ENCODE results near the gene GPS2.

GPS2 gene

GRCh38 chr17:7281074-7281952, 33.8 kb downstream of the GPS2 start, which contains the start of gene SLC2A4 (continued):
- no peak for TF ChIP-seq REPIN1 (tag by site-specific recombination; IDR thresholded peaks at IDR 0.05; ENCODE audit: low read depth)
- 0 out of 2 replicates have a peak, but pooled peaks have one; percentile 25 for TF ChIP-seq ZNF324 (tag by site-specific recombination; IDR thresholded peaks at IDR 0.05)
- peak; percentile 27; the same call in 1 of the 2 replicates for TF ChIP-seq ZFP69B (tag by site-specific recombination; IDR thresholded peaks at IDR 0.05)
- TF ChIP-seq, protein P1, sequence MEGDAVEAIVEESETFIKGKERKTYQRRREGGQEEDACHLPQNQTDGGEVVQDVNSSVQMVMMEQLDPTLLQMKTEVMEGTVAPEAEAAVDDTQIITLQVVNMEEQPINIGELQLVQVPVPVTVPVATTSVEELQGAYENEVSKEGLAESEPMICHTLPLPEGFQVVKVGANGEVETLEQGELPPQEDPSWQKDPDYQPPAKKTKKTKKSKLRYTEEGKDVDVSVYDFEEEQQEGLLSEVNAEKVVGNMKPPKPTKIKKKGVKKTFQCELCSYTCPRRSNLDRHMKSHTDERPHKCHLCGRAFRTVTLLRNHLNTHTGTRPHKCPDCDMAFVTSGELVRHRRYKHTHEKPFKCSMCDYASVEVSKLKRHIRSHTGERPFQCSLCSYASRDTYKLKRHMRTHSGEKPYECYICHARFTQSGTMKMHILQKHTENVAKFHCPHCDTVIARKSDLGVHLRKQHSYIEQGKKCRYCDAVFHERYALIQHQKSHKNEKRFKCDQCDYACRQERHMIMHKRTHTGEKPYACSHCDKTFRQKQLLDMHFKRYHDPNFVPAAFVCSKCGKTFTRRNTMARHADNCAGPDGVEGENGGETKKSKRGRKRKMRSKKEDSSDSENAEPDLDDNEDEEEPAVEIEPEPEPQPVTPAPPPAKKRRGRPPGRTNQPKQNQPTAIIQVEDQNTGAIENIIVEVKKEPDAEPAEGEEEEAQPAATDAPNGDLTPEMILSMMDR (tag by site-specific recombination; IDR thresholded peaks at IDR 0.05) = no peak
- no peak for TF ChIP-seq ZNF146 (tag by site-specific recombination; IDR thresholded peaks at IDR 0.05)
- TF ChIP-seq ZNF549 (tag by site-specific recombination; IDR thresholded peaks at IDR 0.05) = no peak
- TF ChIP-seq, protein P2, sequence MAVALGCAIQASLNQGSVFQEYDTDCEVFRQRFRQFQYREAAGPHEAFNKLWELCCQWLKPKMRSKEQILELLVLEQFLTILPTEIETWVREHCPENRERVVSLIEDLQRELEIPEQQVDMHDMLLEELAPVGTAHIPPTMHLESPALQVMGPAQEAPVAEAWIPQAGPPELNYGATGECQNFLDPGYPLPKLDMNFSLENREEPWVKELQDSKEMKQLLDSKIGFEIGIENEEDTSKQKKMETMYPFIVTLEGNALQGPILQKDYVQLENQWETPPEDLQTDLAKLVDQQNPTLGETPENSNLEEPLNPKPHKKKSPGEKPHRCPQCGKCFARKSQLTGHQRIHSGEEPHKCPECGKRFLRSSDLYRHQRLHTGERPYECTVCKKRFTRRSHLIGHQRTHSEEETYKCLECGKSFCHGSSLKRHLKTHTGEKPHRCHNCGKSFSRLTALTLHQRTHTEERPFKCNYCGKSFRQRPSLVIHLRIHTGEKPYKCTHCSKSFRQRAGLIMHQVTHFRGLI (tag by site-specific recombination; IDR thresholded peaks at IDR 0.05) = peak; percentile 51
- TF ChIP-seq, protein P3, sequence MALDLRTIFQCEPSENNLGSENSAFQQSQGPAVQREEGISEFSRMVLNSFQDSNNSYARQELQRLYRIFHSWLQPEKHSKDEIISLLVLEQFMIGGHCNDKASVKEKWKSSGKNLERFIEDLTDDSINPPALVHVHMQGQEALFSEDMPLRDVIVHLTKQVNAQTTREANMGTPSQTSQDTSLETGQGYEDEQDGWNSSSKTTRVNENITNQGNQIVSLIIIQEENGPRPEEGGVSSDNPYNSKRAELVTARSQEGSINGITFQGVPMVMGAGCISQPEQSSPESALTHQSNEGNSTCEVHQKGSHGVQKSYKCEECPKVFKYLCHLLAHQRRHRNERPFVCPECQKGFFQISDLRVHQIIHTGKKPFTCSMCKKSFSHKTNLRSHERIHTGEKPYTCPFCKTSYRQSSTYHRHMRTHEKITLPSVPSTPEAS (tag by site-specific recombination; IDR thresholded peaks at IDR 0.05) = no peak
- TF ChIP-seq, protein P4, sequence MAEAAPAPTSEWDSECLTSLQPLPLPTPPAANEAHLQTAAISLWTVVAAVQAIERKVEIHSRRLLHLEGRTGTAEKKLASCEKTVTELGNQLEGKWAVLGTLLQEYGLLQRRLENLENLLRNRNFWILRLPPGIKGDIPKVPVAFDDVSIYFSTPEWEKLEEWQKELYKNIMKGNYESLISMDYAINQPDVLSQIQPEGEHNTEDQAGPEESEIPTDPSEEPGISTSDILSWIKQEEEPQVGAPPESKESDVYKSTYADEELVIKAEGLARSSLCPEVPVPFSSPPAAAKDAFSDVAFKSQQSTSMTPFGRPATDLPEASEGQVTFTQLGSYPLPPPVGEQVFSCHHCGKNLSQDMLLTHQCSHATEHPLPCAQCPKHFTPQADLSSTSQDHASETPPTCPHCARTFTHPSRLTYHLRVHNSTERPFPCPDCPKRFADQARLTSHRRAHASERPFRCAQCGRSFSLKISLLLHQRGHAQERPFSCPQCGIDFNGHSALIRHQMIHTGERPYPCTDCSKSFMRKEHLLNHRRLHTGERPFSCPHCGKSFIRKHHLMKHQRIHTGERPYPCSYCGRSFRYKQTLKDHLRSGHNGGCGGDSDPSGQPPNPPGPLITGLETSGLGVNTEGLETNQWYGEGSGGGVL (tag by site-specific recombination; IDR thresholded peaks at IDR 0.05) = no peak
- no peak for TF ChIP-seq ZNF10 (tag by site-specific recombination; IDR thresholded peaks at IDR 0.05)
- no peak for TF ChIP-seq ZSCAN18 (tag by site-specific recombination; IDR thresholded peaks at IDR 0.05)
- peak; percentile 63 for TF ChIP-seq ZNF335 (tag by site-specific recombination; conservative IDR thresholded peaks at IDR 0.05)
- TF ChIP-seq ZFP41 (tag by site-specific recombination; IDR thresholded peaks at IDR 0.05; ENCODE audit: borderline replicate concordance) = no peak
- TF ChIP-seq, protein P5, sequence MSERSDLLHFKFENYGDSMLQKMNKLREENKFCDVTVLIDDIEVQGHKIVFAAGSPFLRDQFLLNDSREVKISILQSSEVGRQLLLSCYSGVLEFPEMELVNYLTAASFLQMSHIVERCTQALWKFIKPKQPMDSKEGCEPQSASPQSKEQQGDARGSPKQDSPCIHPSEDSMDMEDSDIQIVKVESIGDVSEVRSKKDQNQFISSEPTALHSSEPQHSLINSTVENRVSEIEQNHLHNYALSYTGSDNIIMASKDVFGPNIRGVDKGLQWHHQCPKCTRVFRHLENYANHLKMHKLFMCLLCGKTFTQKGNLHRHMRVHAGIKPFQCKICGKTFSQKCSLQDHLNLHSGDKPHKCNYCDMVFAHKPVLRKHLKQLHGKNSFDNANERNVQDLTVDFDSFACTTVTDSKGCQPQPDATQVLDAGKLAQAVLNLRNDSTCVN (tag by site-specific recombination; optimal IDR thresholded peaks at IDR 0.05) = peak; percentile 30
- no peak for TF ChIP-seq ZNF610 (tag by site-specific recombination; IDR thresholded peaks at IDR 0.05; ENCODE audit: borderline replicate concordance)
- TF ChIP-seq ZNF560 (tag by site-specific recombination; IDR thresholded peaks at IDR 0.05; ENCODE audit: borderline replicate concordance) = no peak
- no peak for TF ChIP-seq ZNF473 (tag by site-specific recombination; IDR thresholded peaks at IDR 0.05)
- no peak for TF ChIP-seq GLI2 (tag by site-specific recombination; IDR thresholded peaks at IDR 0.05; ENCODE audit: borderline replicate concordance, low read depth)
- no peak for TF ChIP-seq ZBTB44 (tag by site-specific recombination; IDR thresholded peaks at IDR 0.05)
- TF ChIP-seq, protein P6, sequence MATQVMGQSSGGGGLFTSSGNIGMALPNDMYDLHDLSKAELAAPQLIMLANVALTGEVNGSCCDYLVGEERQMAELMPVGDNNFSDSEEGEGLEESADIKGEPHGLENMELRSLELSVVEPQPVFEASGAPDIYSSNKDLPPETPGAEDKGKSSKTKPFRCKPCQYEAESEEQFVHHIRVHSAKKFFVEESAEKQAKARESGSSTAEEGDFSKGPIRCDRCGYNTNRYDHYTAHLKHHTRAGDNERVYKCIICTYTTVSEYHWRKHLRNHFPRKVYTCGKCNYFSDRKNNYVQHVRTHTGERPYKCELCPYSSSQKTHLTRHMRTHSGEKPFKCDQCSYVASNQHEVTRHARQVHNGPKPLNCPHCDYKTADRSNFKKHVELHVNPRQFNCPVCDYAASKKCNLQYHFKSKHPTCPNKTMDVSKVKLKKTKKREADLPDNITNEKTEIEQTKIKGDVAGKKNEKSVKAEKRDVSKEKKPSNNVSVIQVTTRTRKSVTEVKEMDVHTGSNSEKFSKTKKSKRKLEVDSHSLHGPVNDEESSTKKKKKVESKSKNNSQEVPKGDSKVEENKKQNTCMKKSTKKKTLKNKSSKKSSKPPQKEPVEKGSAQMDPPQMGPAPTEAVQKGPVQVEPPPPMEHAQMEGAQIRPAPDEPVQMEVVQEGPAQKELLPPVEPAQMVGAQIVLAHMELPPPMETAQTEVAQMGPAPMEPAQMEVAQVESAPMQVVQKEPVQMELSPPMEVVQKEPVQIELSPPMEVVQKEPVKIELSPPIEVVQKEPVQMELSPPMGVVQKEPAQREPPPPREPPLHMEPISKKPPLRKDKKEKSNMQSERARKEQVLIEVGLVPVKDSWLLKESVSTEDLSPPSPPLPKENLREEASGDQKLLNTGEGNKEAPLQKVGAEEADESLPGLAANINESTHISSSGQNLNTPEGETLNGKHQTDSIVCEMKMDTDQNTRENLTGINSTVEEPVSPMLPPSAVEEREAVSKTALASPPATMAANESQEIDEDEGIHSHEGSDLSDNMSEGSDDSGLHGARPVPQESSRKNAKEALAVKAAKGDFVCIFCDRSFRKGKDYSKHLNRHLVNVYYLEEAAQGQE (tag by site-specific recombination; IDR thresholded peaks at IDR 0.05) = no peak
- TF ChIP-seq ZNF433 (tag by site-specific recombination; IDR thresholded peaks at IDR 0.05; ENCODE audit: low read depth) = no peak
- peak; percentile 89 for TF ChIP-seq GLIS1 (tag by site-specific recombination; IDR thresholded peaks at IDR 0.05)
- TF ChIP-seq ZNF76 (tag by site-specific recombination; IDR thresholded peaks at IDR 0.05; ENCODE audit: borderline replicate concordance, low read depth) = no peak

Data from HEK293 (cell line).